GM21619 (cell line): ENCODE measurements around the gene TOB1.

Experiments used
- ATAC-seq: cut with Tn5 transposase; IDR thresholded peaks from one replicate; pipeline ENCODE4 v1.9.1; 2021; ENCODE audit not compliant: unreplicated experiment

Gene TOB1

GRCh38 chr17:50833510-50834428 lies 32.4 kb downstream of the TOB1 start:
- no peak for ATAC-seq

- no peak for ATAC-seq
These were observed 33.2 kb downstream of the TOB1 start for GRCh38 chr17:50832864-50833381.

- ATAC-seq: no peak
These were observed 33.8 kb downstream of the TOB1 start for GRCh38 chr17:50832267-50832863.

DNA sequence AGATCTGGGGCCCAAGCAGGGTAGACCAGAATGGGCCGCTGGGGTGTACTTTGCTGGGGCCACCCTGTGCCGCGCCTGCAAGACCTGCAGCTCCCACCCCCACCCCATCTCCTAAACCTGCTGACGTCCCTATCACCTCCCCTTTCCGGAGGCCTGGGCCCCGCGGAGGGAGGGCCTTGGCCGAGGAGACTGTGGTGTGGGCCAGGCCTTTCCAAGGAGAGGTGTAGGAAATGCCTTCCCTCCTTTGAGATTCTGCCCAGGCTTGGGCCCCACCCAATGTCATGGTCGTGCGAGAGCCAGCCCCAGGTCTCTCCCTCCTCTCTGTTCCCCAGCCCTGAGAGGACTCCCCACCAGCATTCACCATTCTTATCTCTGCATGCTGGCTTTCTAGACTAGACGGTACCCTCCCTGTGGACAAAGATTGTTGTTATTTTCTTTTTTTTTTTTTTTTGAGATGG lies 34.7 kb downstream of the TOB1 start:
- ATAC-seq: no peak

DNA sequence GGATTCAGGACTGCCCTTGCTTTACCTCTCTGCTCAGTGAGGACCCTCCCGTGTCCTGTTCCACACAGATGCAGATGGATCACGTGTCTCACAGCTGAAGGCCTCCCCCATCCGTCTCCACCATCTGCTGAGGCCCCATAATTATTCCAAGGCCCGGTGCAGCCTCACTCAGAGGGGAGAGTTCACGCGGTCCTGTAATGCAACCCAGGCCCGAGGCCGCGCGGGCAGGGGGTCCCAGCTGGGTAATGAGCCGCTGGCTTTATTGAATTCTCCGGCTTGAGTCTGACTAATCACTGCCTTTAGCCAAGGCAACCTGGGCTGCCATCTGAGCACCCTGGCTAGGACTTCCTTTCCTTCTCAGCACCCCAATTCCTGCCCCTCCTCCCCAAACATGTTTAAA lies 35.2 kb downstream of the TOB1 start:
- no peak for ATAC-seq

- no peak for ATAC-seq
These were observed 35.8 kb downstream of the TOB1 start for GRCh38 chr17:50830352-50830751.

DNA sequence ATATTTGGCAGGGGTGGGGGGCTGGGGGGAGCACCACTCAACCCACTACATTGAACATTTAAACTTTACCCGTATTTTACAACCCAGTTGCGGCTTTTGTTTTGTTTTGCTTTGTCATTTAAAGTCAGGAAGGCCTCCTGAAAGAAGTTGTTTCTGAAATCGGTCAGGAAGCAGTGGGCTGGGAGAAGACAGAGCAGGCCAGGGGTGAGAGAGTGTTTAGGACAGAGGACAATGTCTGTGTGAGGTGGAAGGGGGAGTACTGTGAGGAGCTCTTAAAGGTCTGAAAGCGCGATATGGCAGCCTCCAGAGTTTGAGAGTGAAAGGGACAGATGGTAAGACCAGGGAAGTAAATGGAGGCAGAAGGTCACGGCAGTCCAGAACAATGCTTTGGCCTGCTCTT lies 36.8 kb downstream of the TOB1 start:
- no peak for ATAC-seq

DNA sequence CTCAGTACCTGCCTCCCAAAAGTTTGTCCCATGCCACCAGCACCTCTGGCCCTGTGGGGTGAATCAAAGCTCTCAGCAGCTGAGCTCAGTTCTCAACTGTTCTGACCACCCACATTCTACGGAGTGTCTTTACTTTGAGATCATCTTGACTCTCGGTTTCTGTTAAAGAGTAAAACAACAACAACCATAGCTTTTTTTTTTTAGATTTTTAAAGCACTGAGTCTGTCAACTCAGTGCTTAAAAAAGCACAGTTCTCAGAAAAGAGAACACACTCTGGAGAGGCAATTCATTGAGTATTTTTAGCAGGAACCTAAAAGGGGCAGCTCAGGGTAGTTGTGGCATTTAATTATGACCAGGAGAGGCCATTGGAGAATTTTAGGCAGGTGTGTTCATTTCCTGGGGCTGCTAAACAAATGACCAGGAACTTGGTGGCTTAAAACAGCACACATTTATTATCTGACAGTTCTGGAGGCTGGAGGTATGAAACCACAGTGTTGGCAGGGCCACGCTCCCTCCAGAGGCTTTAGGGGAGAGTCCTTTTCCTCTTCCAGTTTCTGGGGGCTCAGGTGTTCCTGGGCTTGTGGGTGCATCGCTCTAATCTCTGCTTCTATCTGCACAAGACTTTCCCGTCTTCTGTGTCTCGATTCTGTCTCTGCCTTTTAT lies 37.5 kb downstream of the TOB1 start:
- ATAC-seq: peak; percentile 64

DNA sequence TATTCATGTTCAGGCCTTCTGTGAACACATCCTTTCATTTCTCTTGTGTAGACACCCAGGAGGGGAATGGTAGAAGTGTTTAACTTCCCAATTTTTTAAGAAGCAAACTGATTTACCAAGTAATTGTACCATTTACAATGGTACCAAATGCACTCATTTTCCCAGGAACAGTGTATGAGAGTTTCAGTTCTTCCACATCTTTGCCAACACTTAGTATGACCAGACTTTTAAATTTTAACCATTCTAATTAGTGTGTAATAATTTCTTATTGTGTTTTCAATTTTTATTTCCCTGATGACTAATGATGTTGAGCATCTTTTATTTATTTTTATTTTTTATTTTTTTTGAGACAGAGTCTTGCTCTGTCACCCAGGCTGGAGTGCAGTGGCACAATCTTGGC lies 41.0 kb downstream of the TOB1 start:
- no peak for ATAC-seq

- ATAC-seq: no peak
These were observed 41.7 kb downstream of the TOB1 start for GRCh38 chr17:50824429-50824828.

DNA sequence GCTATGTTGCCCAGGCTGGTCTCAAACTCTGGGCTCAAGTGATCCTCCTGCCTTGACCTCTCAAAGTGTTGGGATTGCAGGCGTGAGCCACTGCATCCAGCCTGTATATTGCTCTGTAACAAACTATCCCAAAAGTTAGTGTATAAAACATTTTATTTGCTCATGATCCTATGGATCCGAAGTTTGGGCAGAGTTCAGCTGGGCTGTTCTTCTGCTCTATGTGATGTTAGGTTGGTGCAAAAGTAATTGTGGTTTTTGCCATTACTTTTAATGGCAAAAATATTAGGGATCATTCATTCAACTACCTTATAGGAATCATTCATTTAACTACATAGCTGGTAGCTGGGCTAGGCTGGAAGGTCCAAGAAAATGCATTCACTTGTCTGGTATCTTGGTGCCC lies 43.6 kb downstream of the TOB1 start:
- ATAC-seq: no peak

GRCh38 chr17:50820651-50821050 lies 45.5 kb downstream of the TOB1 start:
- ATAC-seq: no peak

GRCh38 chr17:50818921-50819657 lies 47.1 kb downstream of the TOB1 start:
- no peak for ATAC-seq

DNA sequence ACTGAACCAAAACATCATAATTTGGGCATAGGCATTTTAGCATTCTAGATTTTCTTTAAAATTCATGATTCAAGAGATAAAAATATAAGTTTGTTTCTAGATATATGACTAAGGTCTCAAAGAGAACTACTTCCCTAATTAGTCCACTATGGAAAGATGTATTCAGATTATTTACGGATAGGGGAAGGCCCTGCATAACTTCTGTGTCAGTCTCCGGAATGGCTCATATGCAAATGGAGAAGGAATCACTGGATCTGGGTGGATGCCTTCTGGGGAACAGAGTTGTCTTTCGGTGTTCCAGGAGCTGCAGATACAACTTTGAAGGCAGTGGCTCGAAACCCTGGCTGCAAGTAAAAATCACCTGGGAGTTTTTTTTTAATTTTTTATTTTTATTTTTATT lies 47.9 kb downstream of the TOB1 start:
- no peak for ATAC-seq

- ATAC-seq: no peak
These were observed 48.3 kb downstream of the TOB1 start for GRCh38 chr17:50817838-50818237.

DNA sequence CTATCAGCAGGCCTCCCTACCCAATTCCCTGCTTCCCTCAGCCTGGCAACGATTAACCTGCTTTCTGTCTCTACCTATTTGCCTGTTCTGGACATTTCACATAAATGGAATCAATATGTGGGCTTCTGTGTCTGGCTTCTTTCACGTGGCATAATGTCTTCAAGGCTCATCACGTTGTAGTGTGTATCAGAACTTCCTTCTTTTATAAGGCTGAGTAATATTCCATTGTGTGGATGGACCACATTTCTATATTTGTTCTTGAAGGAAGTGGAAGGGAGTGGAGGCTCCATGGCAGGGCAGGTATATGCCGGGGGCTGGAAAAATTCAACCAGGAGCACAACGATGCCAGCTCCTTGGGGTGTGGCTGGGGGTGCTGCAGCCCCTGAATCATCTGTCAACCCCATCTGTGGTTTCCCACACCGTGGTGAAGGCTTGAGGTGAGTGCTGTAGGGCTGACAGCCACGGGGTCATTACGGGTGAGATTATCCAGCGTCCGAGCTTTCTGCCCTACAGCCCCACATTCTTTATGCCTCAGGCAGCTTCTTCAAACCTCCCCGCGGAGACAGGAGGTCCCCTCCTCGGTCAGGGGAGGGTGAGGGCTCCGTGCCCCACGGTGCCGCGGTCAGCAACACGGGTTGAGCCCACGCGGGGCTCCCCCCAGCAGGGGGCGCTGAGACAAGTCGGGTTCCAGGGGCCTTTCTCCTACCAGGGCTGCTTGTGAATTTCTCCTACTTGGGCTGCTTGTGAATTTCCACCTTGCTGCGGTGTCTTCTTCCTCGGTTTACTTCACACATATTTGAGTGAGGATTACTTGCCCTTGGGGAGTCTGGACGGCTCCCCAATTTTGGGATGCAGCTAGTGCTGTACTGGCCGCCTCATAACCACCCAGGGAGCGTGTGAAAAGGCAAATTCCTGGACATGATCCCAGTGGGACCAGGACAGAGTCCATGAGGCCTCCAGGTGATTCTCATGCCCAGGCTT lies 49.1 kb downstream of the TOB1 start:
- ATAC-seq: no peak

GRCh38 chr17:50816271-50816670 lies 49.9 kb downstream of the TOB1 start:
- ATAC-seq: no peak

GRCh38 chr17:50815400-50815799 lies 50.8 kb downstream of the TOB1 start:
- ATAC-seq: no peak

DNA sequence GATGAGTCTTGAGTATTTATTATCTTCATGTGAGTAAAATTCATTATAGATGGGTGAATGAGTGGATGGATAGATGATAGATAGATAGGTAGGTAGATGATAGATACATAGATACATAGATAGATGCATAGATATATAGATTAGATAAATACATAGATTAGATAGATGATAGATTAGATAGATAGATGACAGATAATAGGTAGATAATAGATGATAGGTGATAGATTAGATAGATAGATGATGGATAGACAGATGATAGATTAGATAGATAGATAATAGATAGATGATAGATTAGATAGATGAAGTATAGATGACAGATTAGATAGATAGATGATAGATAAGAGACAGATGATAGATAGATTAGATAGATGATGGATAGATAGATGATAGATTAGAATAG lies 52.6 kb downstream of the TOB1 start:
- ATAC-seq: no peak
